HepG2 (cell line): ENCODE measurements around the gene FGFR4. TPM values are rescaled to one million over a fixed set of nuclear protein-coding genes. Genes with fewer than 3 reads are reported as not detected.

Experiments
- HOMEZ ChIP-seq: IDR thresholded peaks from 2 replicates; pipeline ENCODE4 v1.6.1; 2016; ENCODE audit warnings: low read depth
- KDM2A ChIP-seq: sonication (generic); formaldehyde crosslinking; IDR thresholded peaks from 2 replicates; pipeline ENCODE4 v1.4.0; 2020; ENCODE audit warnings: low read depth, missing genetic modification reagents, borderline replicate concordance
- MED13 ChIP-seq: sonication (generic); formaldehyde crosslinking; IDR thresholded peaks from 2 replicates; pipeline ENCODE4 v1.5.0; 2020; ENCODE audit warnings: missing genetic modification reagents
- MLXIP ChIP-seq: sonication (generic); formaldehyde crosslinking; IDR thresholded peaks from 2 replicates; pipeline ENCODE4 v1.9.0; 2021; ENCODE audit warnings: missing genetic modification reagents, borderline replicate concordance
- MXD4 ChIP-seq: IDR thresholded peaks from 2 replicates; pipeline ENCODE4 v1.6.1; 2016; ENCODE audit warnings: mild to moderate bottlenecking, missing biosample characterization, missing genetic modification reagents
- POLR2G ChIP-seq: fragments of 200-400 bp; formaldehyde crosslinking; IDR thresholded peaks from 2 replicates; pipeline ENCODE4 v1.6.1; 2018; ENCODE audit warnings: mild to moderate bottlenecking, low read depth, low read length, moderate library complexity
- RXRA ChIP-seq: sonication (generic); formaldehyde crosslinking; IDR thresholded peaks from 2 replicates; pipeline ENCODE4 v1.5.1; 2020; ENCODE audit warnings: missing genetic modification reagents
- SMAD1 ChIP-seq: sonication (generic); formaldehyde crosslinking; IDR thresholded peaks from 2 replicates; pipeline ENCODE4 v1.4.0; 2020; ENCODE audit warnings: missing genetic modification reagents, low read depth, mild to moderate bottlenecking, borderline replicate concordance
- TFAP4 ChIP-seq: sonication (generic); IDR thresholded peaks from 2 replicates; pipeline ENCODE4 v1.6.1; 2016; ENCODE audit warnings: low read depth, borderline replicate concordance
- TP53 ChIP-seq: sonication (generic); formaldehyde crosslinking; conservative IDR thresholded peaks from 2 replicates; pipeline ENCODE4 v1.4.0; 2020; ENCODE audit warnings: missing genetic modification reagents
- ZNF282 ChIP-seq: fragments of 450-650 bp; IDR thresholded peaks from 2 replicates; pipeline ENCODE4 v1.6.1; 2018; ENCODE audit not compliant: partially characterized antibody
- ZNF780A ChIP-seq: sonication (generic); formaldehyde crosslinking; IDR thresholded peaks from 2 replicates; pipeline ENCODE4 v1.8.0; 2022; ENCODE audit warnings: mild to moderate bottlenecking, missing genetic modification reagents, moderate library complexity
- polyA plus RNA-seq, 8 experiments: library from polyadenylated mRNA; depleted of rRNA in 3 of 8; stranded (reverse) in 7 of 8; unstranded in 1 of 8; fragments of >200 nt; fragmentation: Illumina TruSeq in 4 of 8; extraction: Trizol in 4 of 8; gene quantifications; 2 replicates each; pipeline versions ENCODE4 v1.2.1 to v1.2.3, GENCODE V29; 2011 to 2016; ENCODE audit warnings: low read depth in 4 of 8, missing spikeins in 1 of 8, mixed read lengths in 1 of 8; ENCODE audit not compliant: insufficient read depth in 1 of 8
- total RNA-seq, 5 experiments: library from RNA; depleted of rRNA; stranded (reverse); fragments of >200 nt; fragmentation: Illumina TruSeq; extraction: Trizol; gene quantifications; 2 replicates each; pipeline ENCODE4 v1.2.3, GENCODE V29; 2016; ENCODE audit warnings: low read depth in 1 of 5
- TF ChIP-seq, protein P1 (sequence below): sonication (generic); formaldehyde crosslinking; IDR thresholded peaks from 2 replicates; pipeline ENCODE4 v1.5.0; 2020; ENCODE audit warnings: missing genetic modification reagents
- TF ChIP-seq, protein P2 (sequence below), 2 experiments: sonication (generic) in 1 of 2; formaldehyde crosslinking in 1 of 2; IDR thresholded peaks; 2 replicates each; pipeline versions ENCODE4 v1.5.1 to v1.6.1; 2011 to 2020; ENCODE audit warnings: borderline replicate concordance in 1 of 2, low read depth in 1 of 2, low read length in 1 of 2, mild to moderate bottlenecking in 1 of 2, missing genetic modification reagents in 1 of 2, moderate library complexity in 1 of 2
- TF ChIP-seq, protein P3 (sequence below): sonication (generic); formaldehyde crosslinking; IDR thresholded peaks from 2 replicates; pipeline ENCODE4 v1.8.0; 2023; ENCODE audit warnings: mild to moderate bottlenecking, missing genetic modification reagents
- TF ChIP-seq, protein P4 (sequence below): sonication (generic); formaldehyde crosslinking; IDR thresholded peaks from 2 replicates; pipeline ENCODE4 v1.4.0; 2020; ENCODE audit warnings: missing genetic modification reagents

Gene FGFR4
- total and polyA plus RNA-seq, 2 of the 13 experiments (the other 11 are each of a cell fraction or from before 2014, with no cell fraction given): 129 to 219 TPM

GRCh38 chr5:177098470-177099141 lies 11.9 kb downstream of the FGFR4 start (continued):
- TF ChIP-seq TFAP4: no peak
- TF ChIP-seq TP53 (CRISPR knock-in tag): no peak
- TF ChIP-seq, protein P1, sequence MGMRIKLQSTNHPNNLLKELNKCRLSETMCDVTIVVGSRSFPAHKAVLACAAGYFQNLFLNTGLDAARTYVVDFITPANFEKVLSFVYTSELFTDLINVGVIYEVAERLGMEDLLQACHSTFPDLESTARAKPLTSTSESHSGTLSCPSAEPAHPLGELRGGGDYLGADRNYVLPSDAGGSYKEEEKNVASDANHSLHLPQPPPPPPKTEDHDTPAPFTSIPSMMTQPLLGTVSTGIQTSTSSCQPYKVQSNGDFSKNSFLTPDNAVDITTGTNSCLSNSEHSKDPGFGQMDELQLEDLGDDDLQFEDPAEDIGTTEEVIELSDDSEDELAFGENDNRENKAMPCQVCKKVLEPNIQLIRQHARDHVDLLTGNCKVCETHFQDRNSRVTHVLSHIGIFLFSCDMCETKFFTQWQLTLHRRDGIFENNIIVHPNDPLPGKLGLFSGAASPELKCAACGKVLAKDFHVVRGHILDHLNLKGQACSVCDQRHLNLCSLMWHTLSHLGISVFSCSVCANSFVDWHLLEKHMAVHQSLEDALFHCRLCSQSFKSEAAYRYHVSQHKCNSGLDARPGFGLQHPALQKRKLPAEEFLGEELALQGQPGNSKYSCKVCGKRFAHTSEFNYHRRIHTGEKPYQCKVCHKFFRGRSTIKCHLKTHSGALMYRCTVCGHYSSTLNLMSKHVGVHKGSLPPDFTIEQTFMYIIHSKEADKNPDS (CRISPR knock-in tag): no peak
- no peak for TF ChIP-seq ZNF780A (CRISPR knock-in tag)
- no peak for TF ChIP-seq SMAD1 (CRISPR knock-in tag)
- no peak for TF ChIP-seq MXD4 (CRISPR knock-in tag)
- TF ChIP-seq MLXIP: no peak
- TF ChIP-seq, protein P2, sequence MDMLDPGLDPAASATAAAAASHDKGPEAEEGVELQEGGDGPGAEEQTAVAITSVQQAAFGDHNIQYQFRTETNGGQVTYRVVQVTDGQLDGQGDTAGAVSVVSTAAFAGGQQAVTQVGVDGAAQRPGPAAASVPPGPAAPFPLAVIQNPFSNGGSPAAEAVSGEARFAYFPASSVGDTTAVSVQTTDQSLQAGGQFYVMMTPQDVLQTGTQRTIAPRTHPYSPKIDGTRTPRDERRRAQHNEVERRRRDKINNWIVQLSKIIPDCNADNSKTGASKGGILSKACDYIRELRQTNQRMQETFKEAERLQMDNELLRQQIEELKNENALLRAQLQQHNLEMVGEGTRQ (IDR thresholded peaks at IDR 0.05; ENCODE audit: low read depth, low read length): no peak
- TF ChIP-seq, protein P2 (CRISPR knock-in tag; IDR thresholded peaks at IDR 0.05; ENCODE audit: borderline replicate concordance): no peak
- TF ChIP-seq, protein P3, sequence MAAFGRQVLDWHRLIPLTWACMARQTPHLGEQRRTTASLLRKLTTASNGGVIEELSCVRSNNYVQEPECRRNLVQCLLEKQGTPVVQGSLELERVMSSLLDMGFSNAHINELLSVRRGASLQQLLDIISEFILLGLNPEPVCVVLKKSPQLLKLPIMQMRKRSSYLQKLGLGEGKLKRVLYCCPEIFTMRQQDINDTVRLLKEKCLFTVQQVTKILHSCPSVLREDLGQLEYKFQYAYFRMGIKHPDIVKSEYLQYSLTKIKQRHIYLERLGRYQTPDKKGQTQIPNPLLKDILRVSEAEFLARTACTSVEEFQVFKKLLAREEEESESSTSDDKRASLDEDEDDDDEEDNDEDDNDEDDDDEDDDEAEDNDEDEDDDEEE: no peak
- peak; percentile 47; the same call in 1 of the 2 replicates for TF ChIP-seq POLR2G
- TF ChIP-seq, protein P4, sequence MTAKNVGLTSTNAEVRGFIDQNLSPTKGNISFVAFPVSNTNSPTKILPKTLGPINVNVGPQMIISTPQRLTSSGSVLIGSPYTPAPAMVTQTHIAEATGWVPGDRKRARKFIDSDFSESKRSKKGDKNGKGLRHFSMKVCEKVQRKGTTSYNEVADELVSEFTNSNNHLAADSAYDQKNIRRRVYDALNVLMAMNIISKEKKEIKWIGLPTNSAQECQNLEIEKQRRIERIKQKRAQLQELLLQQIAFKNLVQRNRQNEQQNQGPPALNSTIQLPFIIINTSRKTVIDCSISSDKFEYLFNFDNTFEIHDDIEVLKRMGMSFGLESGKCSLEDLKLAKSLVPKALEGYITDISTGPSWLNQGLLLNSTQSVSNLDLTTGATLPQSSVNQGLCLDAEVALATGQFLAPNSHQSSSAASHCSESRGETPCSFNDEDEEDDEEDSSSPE (CRISPR knock-in tag): no peak
- TF ChIP-seq KDM2A (CRISPR knock-in tag): no peak
- no peak for TF ChIP-seq ZNF282
- TF ChIP-seq HOMEZ (CRISPR knock-in tag): no peak
- TF ChIP-seq MED13 (CRISPR knock-in tag): 0 out of 2 replicates have a peak, but pooled peaks have one; percentile 42
- TF ChIP-seq RXRA: 0 out of 2 replicates have a peak, but pooled peaks have one; percentile 23
